Measurements from ENCODE around the gene ALDH1L2. TPM values are rescaled to one million over a fixed set of nuclear protein-coding genes. Genes with fewer than 3 reads are reported as not detected.

ALDH1L2 gene
- polyA plus RNA-seq, 1 donor from 2014 or later, result 0.35 TPM

- H2AFZ ChIP-seq (ENCODE audit: low read depth, low read length), result no peak overlapping the region
- no peaks in the 10 kb centered on the region for H3K36me3 ChIP-seq (ENCODE audit: insufficient read depth, low read length)
- H3F3A ChIP-seq (ENCODE audit: insufficient read depth, low read length, poor library complexity, severe bottlenecking), result no peaks in the 10 kb centered on the region
- H3K9me2 ChIP-seq (ENCODE audit: insufficient read depth, low read length), result no peaks in the 10 kb centered on the region
- no peaks in the 10 kb centered on the region for H3K9me3 ChIP-seq (ENCODE audit: low read length)
- H3K4me3 ChIP-seq (ENCODE audit: low read length), result no peak overlapping the region
- H4K20me1 ChIP-seq (ENCODE audit: insufficient read depth), result no peaks in the 10 kb centered on the region
- no peaks in the 10 kb centered on the region for H3K79me2 ChIP-seq (replicated peaks; ENCODE audit: insufficient read depth, low read length)
- no peaks in the 10 kb centered on the region for H3K27me3 ChIP-seq (ENCODE audit: insufficient read depth, low read depth, low read length)
- H3K9ac ChIP-seq (ENCODE audit: low read length), result no peak overlapping the region
- H3K4me2 ChIP-seq (ENCODE audit: low read length), result no peak overlapping the region
- TF ChIP-seq TAF1 (IDR thresholded peaks at IDR 0.05; ENCODE audit: low read depth) (no peak), REST (IDR thresholded peaks at IDR 0.05; ENCODE audit: borderline replicate concordance) (no peak), EZH2 (IDR thresholded peaks at IDR 0.05; ENCODE audit: borderline replicate concordance, insufficient read depth, low read length, poor library complexity, severe bottlenecking) (no peak)
- H3K27ac ChIP-seq (ENCODE audit: low read length), result no peak overlapping the region
Observed at GRCh38 chr12:105102673-105103072, 18.4 kb upstream of the ALDH1L2 start.

DNA sequence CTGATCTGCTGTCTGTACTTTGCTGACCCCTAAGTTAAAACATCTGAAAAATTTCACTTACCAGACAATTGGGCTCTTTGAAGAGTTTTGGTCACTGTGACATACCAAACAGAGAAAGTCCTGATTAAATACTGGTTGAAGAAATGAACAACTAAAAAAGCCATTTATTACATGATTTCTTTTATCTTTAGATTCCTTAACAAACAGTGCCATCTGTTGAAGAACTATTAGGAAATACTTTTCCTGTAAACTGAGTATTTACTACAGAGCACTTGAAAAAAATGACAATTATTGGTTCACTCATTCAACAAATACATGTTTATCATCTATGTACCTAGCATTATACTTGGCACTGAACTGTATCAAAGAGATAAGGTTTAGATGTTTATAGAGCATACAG, 16.7 kb upstream of the ALDH1L2 start:
- Histone ChIP-seq H3K9ac (ENCODE audit: low read length) (no peak overlapping the region), H4K20me1 (ENCODE audit: insufficient read depth) (no peaks in the 10 kb centered on the region), H3K79me2 (replicated peaks; ENCODE audit: insufficient read depth, low read length) (no peaks in the 10 kb centered on the region), H3K4me3 (ENCODE audit: low read length) (no peak overlapping the region), H3K27me3 (ENCODE audit: insufficient read depth, low read depth, low read length) (no peaks in the 10 kb centered on the region), H3K36me3 (ENCODE audit: insufficient read depth, low read length) (no peaks in the 10 kb centered on the region), H3K4me2 (ENCODE audit: low read length) (no peak overlapping the region), H3F3A (ENCODE audit: insufficient read depth, low read length, poor library complexity, severe bottlenecking) (no peaks in the 10 kb centered on the region), H3K27ac (ENCODE audit: low read length) (no peak overlapping the region), H3K9me2 (ENCODE audit: insufficient read depth, low read length) (no peaks in the 10 kb centered on the region), H2AFZ (ENCODE audit: low read depth, low read length) (no peak overlapping the region), H3K9me3 (ENCODE audit: low read length) (no peaks in the 10 kb centered on the region)
- TF ChIP-seq SMC3 (conservative IDR thresholded peaks at IDR 0.05; ENCODE audit: poor library complexity) (no peak), TAF1 (IDR thresholded peaks at IDR 0.05; ENCODE audit: low read depth) (no peak), RAD21 (conservative IDR thresholded peaks at IDR 0.05) (peak; percentile 49), MXI1 (conservative IDR thresholded peaks at IDR 0.05; ENCODE audit: poor library complexity, severe bottlenecking) (no peak), CTCF (IDR thresholded peaks at IDR 0.05; ENCODE audit: poor library complexity, severe bottlenecking) (no peak)

DNA sequence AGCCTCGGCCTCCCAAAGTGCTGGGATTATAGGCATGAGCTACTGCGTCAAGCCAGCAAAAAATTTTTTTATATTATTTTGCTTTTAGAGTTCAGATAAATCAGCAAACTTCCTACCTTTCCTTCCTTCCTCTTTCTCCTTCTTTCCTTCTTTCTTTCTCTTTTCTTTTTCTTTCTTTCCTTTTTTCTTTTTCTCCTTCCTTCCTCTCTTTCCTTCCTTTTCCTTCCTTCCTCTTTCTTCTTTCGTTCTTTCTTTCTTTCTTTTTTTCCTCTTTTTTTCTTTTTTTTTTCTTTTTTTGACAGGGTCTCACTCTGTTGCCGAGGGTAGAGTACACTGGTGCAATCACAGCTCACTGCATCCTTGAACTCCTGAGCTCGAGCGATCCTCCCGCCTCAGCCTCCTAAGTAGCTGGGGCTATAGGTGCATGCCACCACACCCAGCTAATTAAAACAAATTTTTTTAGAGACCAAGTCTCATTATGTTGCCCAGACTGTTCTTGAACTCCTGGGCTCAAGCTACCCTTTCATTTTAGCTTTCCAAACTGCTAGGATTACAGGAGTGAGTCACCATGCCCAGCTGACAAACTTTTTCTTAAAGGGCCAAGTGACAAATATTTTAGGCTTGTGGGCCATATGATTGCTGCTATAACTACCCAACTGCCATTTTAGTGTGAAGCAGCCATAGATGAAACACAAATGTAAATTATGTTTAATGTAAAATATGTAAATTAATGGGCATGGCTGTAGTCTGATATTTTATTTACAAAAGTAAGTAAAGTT, 16.1 kb upstream of the ALDH1L2 start:
- Histone ChIP-seq H3K27ac (ENCODE audit: low read length) (no peak overlapping the region), H2AFZ (ENCODE audit: low read depth, low read length) (no peak overlapping the region), H3K9me3 (ENCODE audit: low read length) (no peaks in the 10 kb centered on the region), H3K4me2 (ENCODE audit: low read length) (no peak overlapping the region), H3K36me3 (ENCODE audit: insufficient read depth, low read length) (no peaks in the 10 kb centered on the region), H3K27me3 (ENCODE audit: insufficient read depth, low read depth, low read length) (no peaks in the 10 kb centered on the region), H3F3A (ENCODE audit: insufficient read depth, low read length, poor library complexity, severe bottlenecking) (no peaks in the 10 kb centered on the region), H4K20me1 (ENCODE audit: insufficient read depth) (no peaks in the 10 kb centered on the region), H3K9ac (ENCODE audit: low read length) (no peak overlapping the region), H3K4me3 (ENCODE audit: low read length) (no peak overlapping the region), H3K9me2 (ENCODE audit: insufficient read depth, low read length) (no peaks in the 10 kb centered on the region), H3K79me2 (replicated peaks; ENCODE audit: insufficient read depth, low read length) (no peaks in the 10 kb centered on the region)
- TF ChIP-seq RAD21 (conservative IDR thresholded peaks at IDR 0.05), result no peak
- no peak for TF ChIP-seq SMC3 (conservative IDR thresholded peaks at IDR 0.05; ENCODE audit: poor library complexity)
- TF ChIP-seq TAF1 (IDR thresholded peaks at IDR 0.05; ENCODE audit: low read depth), result no peak
- no peak for TF ChIP-seq REST (IDR thresholded peaks at IDR 0.05; ENCODE audit: borderline replicate concordance)
- no peak for TF ChIP-seq POLR2AphosphoS5 (IDR thresholded peaks at IDR 0.05)
- no peak for TF ChIP-seq EP300 (conservative IDR thresholded peaks at IDR 0.05; ENCODE audit: poor library complexity, severe bottlenecking)
- TF ChIP-seq CTCF (IDR thresholded peaks at IDR 0.05; ENCODE audit: poor library complexity, severe bottlenecking), result no peak
- no peak for TF ChIP-seq MXI1 (conservative IDR thresholded peaks at IDR 0.05; ENCODE audit: poor library complexity, severe bottlenecking)
- TF ChIP-seq EZH2 (IDR thresholded peaks at IDR 0.05; ENCODE audit: borderline replicate concordance, insufficient read depth, low read length, poor library complexity, severe bottlenecking), result no peak

All from neural cell (in vitro differentiated cells).